ENCODE results near the gene CNRIP1.

GRCh38 chr2:68320118-68320641, 431 bp upstream of the CNRIP1 start:
- TF ChIP-seq CEBPB (IDR thresholded peaks at IDR 0.05) (no peak), YY1 (IDR thresholded peaks at IDR 0.05; ENCODE audit: low read depth) (0 out of 2 replicates have a peak, but pooled peaks have one; percentile 42), EGR1 (IDR thresholded peaks at IDR 0.05) (no peak), USF1 (IDR thresholded peaks at IDR 0.05) (no peak), EP300 (IDR thresholded peaks at IDR 0.05; ENCODE audit: borderline replicate concordance) (no peak), MAX (IDR thresholded peaks at IDR 0.05) (no peak)
